Measurements from ENCODE around the gene EMP2. TPM values are rescaled to one million over a fixed set of nuclear protein-coding genes. Genes with fewer than 3 reads are reported as not detected.
"Not testable (repeated sequence)": the region's sequence is repeated elsewhere in the genome, so short reads cannot be mapped to it uniquely, and the experiment has no call there.

The EMP2 gene
- total RNA-seq, 1 donor from 2014 or later = 60.7 TPM

DNA sequence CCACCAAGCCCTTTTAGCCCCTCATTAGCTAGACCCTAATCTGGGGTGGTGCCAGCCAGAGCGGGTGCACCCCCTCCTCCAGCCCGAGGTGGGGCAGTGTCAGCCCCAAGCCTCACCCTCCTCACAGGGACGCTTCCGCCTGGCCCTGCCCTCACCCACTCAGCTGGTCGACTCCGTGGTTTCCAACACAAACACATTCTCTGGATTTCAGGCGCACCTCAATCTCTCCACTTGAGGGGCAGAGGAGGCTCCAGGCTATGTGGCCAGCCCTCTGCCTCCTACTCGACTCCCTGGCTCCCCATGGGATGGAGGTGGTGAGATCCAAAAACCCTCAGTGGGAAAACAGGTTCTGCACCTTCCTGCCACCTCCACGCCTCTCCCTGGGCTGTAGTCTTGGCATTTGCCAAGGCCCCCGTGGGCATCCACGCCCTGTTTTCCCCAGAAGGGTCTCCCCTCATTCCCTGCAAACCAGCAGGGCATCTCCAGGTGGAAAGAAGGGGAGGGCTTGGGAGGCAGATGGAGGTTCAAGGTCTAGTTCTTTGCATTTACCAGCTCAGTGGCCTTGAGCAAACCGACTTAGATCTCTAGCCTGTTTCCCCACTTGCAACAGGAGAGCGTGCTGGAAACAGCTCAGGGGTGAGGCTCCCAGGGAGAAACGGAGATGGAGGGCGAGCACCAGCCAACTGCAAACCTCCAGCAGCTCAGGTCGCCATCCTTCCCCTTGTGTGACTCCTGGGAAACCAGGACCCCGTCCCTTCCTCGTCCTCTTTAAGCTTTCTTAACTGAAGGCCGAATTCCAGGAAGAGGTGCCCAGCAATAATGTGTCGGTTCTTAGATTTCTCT, 1.7 kb downstream of the EMP2 start:
- peak; percentile 64 for DNase-seq

DNA sequence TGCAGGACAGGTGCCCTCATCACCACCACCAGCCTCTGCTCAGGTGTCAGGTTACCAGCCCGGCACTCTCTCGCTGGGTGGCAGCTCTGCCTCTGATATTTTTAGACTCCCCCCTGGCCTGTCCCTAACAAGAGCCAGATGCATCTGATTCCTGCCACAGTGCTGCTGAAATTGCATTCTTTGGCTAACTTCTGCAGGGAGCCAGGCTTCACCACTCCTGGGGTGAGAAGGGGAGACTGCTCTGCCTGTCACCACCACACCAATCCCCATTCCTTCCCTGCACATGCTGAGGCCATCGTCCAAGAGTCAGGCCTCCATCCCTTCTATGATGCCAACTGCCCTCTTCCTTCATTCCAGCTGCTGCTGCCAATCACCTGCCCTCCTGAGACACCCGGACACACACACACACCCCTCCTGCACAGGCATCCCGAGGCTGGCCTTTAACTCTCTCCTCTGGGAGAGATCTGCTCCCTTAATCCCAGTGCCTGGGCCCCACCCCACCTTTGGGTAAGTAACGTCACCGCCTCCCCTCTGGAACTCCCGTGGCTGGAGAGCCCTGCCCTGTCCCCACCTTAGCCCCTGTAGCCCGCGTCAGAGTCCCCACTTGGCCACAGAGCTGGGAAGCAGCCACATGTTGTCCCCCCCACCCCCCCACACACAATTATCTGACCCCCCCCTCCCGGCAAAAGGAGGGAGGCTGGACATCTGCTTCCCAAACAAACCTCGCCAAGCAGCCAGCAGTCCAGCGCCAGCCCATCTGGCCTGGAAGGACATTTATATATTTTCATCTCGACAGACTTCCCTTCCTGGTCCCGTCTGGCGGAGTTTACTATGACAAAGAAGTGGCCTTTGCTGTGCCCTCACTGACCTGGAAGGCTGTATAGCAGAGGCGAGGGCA, 2.8 kb downstream of the EMP2 start:
- peak; percentile 96 for DNase-seq

DNA sequence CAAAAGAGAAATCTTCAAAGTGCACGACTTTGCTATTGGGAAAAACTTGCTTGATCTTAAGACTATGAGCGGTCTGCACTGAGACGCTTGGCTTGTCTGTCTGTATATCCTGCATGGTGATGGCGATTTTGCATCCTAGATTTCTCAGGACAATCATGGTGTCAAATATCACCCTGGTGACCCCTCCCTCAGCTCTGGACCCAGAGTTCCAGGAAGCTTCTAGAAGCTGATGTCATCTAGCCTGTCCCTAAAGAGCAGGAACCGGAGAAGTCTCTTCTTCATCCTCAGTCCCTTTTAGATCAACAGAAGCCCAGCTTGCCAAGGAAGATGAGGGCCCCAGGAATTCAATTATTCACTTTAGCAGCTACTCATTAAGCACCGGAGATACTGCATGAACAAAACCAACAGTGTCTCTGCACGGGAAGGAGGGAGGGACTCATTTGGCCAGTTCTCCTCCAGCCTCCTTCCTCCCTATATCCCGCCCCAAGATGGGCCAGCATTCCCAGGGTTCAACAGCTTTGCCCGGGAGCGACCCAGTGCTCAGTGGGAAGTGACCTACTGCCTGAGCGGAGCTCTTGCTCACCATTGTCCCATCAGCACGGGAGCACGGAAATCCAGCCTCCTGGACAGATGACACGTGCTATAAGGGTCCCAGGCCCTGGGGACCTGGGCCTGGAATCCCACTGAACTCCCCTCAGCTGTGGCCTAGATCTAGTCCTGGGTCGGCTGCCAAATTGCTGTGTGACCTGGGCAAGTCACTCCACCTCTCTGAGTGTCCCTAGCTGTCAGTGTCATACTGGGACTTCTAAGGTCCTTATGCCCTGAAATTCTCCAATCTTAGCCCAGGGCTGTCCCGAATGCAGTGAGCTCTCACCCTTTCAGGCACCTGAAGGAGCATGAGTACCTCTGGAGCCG, 3.8 kb downstream of the EMP2 start:
- peak; percentile 44 for DNase-seq

DNA sequence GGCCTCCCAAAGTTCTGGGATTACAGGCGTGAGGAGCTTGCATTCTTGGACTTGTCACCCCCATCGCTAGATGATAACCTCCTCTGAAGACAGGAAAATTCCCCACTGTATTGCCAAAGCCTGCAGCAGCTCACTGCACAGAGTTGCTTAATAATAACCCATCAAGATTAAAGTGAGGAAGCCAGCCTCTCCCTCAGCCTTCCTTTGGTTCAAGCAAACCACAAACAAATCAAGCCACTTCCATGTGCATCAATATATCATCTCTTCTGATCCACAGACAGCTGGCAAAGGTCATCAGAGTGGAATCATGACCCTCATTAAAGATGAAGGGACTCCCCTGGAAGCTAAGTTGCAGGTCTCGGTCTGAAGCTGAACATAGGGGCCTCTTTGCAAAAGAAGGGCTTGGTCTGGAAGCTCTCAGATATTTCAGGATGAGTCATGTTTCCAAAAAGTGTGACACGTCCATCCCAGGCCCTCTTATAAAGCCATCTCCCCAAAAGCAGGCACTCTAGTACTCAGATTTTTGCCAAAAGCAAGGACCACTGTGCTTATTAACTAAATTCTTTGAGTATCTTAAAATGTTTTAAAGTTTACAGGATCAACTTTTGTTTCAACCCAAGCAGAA, 4.8 kb downstream of the EMP2 start:
- DNase-seq = no peak

DNA sequence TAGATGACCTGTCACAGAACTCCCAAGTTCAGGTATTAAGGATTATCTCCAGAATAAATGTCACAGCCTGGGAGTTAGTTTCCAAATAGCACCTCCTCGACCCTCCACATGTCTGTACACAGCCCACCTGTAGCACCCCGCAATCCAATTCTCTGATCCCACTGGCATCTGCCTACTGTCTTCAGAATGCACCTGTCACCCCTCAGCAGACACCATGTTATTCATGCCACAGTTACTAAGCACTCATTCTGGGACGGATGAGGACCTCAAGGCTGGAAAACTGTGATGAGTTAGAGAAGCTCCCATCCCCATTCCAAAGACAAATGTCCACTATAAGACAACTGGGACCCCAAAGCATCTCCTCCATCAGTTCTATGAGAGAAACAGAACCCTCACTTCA, 7.8 kb downstream of the EMP2 start:
- DNase-seq = no peak

DNA sequence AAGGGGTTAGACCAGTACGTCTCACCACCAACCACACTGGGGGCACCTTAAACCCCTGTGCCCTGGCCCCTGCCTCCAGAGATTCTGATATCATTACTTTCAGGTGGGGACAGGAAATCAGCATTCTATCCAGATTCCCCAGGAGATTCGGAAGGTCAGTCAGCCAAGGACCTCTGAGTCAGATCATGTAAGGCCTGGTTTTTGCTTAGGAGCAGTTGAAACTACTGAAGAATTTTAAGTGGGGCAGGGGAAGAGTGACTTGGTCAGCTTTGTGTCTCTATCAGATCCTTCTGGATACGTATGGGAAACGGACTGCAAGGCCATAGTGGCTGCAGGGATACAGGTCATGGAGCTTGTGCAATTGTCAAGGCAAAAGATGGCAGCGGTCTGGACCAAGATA, 9.0 kb downstream of the EMP2 start:
- no peak for DNase-seq

DNA sequence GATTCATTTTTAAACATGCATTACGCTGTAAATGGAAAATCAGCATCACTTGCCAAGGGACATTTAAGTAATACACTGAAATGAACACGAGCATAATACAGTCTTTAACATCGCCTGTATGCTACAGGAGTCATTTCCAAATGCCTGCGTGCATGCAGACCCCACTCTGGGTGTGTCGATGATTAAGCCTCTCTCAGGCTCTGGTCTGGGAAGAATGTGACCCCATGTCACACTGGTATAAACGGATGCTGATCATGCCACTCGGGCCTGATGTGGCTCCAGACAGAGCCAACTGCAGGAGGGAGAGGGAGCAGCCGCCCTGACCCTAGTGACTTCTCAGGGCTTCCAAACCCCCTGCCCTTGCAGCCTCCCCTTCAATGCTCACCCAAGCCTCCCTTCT, 10.8 kb downstream of the EMP2 start:
- peak; percentile 44 for DNase-seq

DNA sequence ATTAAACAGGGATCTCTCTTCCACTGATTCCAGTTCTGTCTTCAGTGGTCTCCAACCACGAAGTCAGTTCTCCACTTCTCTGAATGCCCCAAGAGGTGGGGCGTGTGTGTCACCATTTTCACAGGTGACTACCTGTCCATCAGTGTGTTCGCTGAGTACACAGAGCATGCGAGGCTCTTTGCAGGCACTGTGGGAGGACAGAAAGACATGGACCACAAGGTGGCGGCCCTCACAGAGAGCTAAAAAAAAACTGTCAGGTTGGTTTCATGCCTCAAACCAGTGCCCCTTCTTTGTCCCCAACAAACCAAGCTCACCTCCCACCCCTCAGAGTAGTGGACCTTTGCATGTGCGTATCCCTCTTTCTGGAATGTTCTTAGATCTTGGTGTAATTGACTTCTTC, 13.8 kb downstream of the EMP2 start:
- DNase-seq = no peak

DNA sequence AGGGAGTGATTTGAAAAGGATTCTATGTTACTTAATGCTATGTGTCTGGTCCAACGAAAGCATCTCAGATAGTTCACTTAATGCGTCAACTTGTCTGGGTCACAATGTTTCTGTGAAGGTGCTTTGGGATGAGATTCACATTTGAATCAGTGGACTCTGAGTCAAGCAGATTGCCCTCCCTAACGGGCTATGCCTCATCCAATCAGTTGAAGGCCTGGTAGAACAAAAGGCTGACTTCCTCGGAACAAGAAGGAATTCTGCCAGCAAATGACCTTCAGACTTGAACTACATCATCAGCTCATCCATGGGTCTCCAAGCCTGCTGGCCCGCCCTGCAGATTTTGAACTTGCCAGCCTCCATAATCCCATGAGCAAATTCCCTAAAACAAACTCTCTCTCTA, 15.2 kb downstream of the EMP2 start:
- DNase-seq = no peak

DNA sequence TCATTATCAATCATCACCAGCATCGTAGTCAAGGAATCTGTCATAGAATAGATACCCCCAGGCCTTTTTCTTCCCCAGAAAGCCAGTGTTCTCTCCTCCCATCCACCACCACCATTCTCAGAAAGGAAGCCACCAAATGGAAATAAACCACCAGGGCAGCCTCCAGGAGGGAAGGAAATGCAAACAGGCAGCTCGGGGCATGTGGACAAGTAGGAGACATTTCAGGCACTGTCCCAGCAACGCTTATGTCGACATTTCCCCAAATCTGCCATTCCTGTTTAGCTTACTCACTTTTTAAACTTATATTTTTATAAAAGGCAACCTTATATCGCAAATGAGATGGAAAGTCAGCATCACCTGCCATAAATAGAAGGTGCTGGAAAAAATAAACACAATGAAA, 15.8 kb downstream of the EMP2 start:
- no peak for DNase-seq

DNA sequence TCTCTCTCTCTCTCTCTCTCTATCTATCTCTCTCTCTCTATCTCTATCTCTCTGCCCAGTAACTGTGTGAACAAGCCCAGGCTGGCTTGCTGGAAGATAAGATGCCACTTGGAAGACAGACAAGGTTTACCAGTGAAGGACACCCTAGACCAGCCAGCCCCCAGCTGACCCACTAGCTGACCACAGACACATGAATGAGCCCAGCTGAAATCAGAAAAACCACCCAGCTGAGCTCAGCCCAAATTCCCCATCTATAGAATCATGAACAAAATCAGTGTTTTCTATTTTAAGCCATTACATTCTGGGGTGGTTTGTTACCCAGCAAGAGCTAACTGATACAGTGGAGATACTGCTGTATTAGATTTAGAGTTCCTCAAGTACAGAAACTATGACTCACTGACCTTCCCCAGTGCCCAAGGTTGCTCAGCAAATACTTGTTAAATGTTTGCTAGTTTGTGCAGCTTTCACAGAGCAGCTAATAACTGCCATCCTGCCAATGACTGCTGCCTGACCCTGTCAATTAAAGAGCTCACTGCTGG, 18.0 kb downstream of the EMP2 start:
- no peak for DNase-seq

DNA sequence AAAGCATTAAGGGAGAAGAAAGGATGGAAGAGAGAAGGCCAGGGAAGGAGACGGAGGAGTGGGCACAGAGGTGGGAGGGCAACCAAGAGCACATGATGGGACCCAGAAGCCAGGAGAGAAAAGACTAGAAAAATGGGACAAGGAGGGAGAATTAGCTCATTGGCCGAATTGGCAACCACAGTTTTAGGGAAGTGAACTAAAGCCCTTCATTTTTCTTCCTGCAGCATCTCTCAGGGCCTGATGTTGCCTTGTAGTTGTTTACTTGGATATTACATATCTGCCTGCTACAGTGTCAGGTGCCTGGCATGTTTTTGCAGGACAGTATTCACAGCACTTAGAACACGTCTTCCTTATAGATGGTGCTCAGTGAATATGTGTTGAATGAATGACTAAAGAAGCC, 19.0 kb downstream of the EMP2 start:
- DNase-seq = no peak

DNA sequence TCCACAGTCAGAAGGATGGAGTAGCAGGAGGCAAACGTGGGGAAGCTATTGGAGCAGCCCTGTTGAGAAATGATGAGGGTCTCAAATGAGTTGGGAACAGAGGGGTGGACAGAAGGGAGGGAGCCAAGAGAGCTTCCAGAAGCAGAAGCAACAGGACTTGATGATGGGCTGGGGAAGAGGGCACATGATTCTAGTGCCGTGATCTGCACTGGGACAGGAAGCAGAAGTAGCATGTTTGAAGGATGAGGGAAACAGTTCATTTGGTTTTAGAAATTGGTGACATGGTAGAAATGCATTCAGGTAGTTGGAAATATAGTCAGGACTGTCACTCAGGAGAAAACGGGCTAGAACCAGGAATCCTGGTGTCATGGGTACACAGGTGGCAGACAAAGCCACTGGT, 19.4 kb downstream of the EMP2 start:
- DNase-seq = no peak

DNA sequence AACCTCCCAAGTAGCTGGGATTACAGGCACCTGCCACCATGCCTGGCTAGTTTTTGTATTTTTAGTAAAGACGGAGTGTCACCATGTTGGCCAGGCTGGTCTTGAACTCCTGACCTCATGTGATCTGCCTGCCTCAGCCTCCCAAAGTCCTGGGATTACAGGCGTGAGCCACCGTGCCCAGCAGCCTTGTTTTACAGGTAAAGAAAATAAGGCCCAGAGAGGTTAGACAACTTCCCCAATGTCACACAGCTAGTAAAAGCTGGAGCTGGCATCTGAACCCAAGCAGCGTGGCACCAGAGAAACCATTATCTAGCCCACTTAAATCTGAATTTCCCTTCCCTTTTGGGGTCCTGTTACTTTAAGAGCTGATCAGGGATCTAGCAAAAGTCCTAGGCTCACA, 20.6 kb downstream of the EMP2 start:
- not testable (repeated sequence) for DNase-seq

DNA sequence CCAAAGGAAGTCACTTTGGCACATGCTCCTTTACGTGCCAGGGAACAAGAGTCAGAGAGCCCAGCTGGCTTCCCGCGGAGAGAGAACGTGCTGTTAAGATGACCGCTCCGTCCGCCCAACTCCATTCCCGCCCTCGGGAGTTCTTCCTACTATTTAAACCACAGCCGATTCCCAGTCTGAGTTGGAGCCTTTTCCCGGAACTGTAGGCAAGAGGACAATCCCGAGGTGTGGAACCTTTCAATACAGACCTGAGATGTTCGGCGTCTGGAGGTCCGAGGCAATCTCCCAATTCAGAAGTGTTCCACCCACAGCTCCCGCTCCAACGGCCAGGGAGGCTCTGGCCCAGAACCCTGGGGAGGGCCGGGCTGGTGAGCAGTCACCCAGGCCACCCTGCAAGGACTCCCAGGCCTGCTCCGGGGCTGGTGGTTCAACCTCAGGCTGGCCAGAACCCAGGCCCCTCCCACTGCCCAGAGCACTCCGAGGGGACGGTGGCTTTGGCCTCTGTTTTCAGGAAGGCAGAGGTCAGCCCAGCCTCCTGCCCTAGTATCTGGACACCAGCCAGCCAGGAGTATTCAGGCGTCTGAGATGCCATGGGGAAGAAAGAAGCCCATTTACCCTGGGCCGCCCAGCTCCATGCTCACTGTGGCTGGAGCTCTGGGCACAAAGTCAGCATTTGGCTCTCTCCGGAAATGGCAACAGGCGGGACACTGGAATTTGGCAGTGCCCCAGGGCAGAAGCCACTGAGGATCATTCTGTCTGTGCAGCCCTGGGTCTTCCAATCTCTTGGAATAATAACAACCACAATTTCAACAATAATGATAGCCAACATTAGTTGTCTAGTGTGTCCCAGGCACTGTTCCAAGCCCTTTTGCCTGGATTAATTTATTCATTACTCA, 21.4 kb downstream of the EMP2 start:
- DNase-seq = peak; percentile 83

DNA sequence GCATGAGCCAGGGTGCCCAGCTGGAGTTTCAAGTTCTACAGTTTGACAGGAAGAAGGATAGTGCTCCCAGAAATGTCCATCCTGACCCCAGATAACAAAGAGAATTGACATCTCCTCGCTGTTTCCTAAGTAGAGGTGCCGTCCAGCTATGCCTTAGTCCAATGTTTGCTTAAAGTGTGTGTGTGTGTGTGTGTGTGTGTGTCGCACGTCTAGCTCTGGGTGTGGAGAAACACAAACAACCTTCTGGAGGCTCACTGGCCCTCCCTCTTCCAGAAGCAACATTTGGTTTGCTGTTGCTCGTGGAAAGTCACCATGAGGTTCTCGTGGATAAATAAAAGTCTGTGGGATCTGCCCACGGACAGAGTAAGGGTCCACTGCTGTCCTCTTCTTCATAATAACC, 22.1 kb downstream of the EMP2 start:
- no peak for DNase-seq

DNA sequence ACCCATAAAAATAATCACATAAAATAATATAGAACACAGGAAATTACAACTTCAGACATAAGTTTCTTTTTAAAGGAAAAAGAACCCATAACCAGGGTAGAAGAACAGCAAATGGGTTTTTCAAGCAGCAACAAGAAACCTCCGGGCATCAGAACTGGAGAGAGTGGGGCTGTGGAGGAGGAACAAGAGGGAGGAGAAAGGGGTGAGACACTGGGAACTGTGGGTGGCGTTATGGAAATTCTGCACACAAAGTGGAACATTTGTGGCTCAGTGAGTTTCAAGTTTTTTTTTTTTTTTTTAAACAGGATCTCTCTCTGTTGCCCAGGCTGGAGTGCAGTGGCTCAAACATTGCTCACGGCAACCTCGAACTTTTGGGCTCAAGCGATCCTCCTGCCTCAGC, 22.6 kb downstream of the EMP2 start:
- DNase-seq = no peak

DNA sequence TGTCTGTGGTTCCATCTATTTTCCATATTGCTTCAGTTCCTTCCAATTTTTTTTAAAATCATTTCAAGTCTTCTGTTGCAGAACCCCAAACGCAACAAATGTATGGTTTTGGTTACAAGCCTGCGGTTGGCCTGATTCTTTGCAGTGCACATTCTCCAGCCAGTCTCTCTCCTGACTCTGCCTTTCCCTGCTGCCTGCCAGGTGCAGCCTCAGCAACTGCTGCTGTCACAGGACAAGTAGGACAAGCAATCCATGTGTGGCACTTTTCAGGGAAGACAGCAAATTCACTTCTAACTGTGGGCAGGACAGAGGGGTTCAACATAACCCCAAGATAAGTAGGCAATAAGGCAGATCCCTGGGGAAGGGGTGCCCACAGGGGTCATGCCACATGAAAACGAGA, 24.2 kb downstream of the EMP2 start:
- DNase-seq = peak; percentile 59

DNA sequence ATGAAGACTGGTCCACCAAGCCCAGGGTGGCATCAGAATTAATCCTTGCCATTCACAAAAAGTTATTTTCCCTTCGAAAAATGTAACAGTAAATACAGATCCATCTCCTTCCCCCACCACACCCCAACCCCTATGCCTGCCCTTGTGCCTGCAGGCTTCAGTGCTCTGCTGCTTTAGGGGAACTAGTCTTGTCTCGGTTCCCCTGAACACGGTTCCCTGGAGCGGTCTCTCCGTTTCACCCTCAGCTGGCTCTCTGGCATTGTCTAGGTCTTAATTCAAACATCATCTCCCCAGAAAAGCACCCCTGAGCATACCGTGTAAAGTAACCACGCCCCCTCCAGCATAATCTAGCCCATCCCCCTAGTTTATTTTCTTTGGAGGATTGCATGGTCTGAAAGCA, 25.8 kb downstream of the EMP2 start:
- DNase-seq = no peak

DNA sequence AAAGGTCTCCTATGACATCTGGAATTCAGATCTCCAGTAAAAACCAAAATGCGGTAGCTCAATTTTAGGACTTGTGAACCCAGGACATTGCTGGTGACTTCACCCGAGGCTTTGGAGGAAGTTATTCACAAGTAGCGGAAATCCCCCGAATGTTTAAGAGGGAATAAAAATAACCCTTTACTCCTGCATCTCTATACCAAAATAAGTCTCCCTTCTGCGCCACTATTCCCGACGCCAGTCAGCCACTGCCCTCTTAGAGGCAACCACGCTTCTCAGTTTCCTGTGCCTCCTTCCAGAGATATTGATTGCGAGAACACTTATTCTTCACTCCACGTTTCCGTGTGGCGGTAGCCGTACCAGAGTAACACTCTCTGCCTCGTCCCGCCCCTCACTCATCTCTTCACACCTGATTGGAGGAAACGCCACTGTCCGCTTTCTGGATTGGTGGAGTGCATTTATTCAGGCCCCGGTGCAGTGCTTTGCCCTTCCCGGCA, 27.4 kb downstream of the EMP2 start:
- no peak for DNase-seq
